Activated CD4-positive, alpha-beta T cell treated with anti-CD3 and anti-CD28 coated beads for 48 hours (primary cell): ENCODE results near the gene DCDC1.

Experiments used
- DNase-seq: peaks from one replicate; pipeline ENCODE4 v3.0.0-alpha.2; 2020

The DCDC1 gene

GRCh38 chr11:31231601-31232000, 137.9 kb downstream of the DCDC1 start:
- DNase-seq: no peak

- DNase-seq: no peak
Observed at GRCh38 chr11:31218847-31219246, 150.7 kb downstream of the DCDC1 start.

- no peak for DNase-seq
Observed at GRCh38 chr11:31214372-31214771, 155.2 kb downstream of the DCDC1 start.

GRCh38 chr11:31199378-31199777, 170.2 kb downstream of the DCDC1 start:
- no peak for DNase-seq

- no peak for DNase-seq
Observed at GRCh38 chr11:31173926-31174680, 195.4 kb downstream of the DCDC1 start.

GRCh38 chr11:31160504-31161422, 208.8 kb downstream of the DCDC1 start:
- DNase-seq: no peak

GRCh38 chr11:31150841-31151240, 218.7 kb downstream of the DCDC1 start:
- DNase-seq: no peak

- DNase-seq: no peak
Observed at GRCh38 chr11:31150011-31150410, 219.5 kb downstream of the DCDC1 start.

- DNase-seq: no peak
Observed at GRCh38 chr11:31141789-31142188, 227.8 kb downstream of the DCDC1 start.

GRCh38 chr11:31139479-31139878, 230.1 kb downstream of the DCDC1 start:
- DNase-seq: no peak

- DNase-seq: no peak
Observed at GRCh38 chr11:31132531-31133421, 236.8 kb downstream of the DCDC1 start.

- DNase-seq: no peak
Observed at GRCh38 chr11:31131760-31132159, 237.8 kb downstream of the DCDC1 start.

- DNase-seq: no peak
Observed at GRCh38 chr11:31127290-31127689, 242.2 kb downstream of the DCDC1 start.

GRCh38 chr11:31120428-31120827, 249.1 kb downstream of the DCDC1 start:
- no peak for DNase-seq

- DNase-seq: no peak
Observed at GRCh38 chr11:31118566-31118965, 251.0 kb downstream of the DCDC1 start.

GRCh38 chr11:31117038-31117437, 252.5 kb downstream of the DCDC1 start:
- no peak for DNase-seq

- no peak for DNase-seq
Observed at GRCh38 chr11:31114442-31114841, 255.1 kb downstream of the DCDC1 start.

GRCh38 chr11:31110830-31111229, 258.7 kb downstream of the DCDC1 start:
- no peak for DNase-seq

- DNase-seq: no peak
Observed at GRCh38 chr11:31109446-31109845, 260.1 kb downstream of the DCDC1 start.

GRCh38 chr11:31107649-31108048, 261.9 kb downstream of the DCDC1 start:
- no peak for DNase-seq

GRCh38 chr11:31106968-31107576, 262.5 kb downstream of the DCDC1 start:
- DNase-seq: peak; percentile 68

GRCh38 chr11:31106326-31106725, 263.2 kb downstream of the DCDC1 start:
- no peak for DNase-seq

GRCh38 chr11:31102875-31103274, 266.7 kb downstream of the DCDC1 start:
- DNase-seq: no peak
